T1000 (cell line): ENCODE data around the gene ZNF408.
"Not testable (repeated sequence)": the region's sequence is repeated elsewhere in the genome, so short reads cannot be mapped to it uniquely, and the experiment has no call there.

Source experiments
- DNase-seq: peaks from one replicate; lab custom pipeline; 2025; ENCODE audit warnings: mixed read lengths; lab: John Stamatoyannopoulos, UW

ZNF408 gene

DNA sequence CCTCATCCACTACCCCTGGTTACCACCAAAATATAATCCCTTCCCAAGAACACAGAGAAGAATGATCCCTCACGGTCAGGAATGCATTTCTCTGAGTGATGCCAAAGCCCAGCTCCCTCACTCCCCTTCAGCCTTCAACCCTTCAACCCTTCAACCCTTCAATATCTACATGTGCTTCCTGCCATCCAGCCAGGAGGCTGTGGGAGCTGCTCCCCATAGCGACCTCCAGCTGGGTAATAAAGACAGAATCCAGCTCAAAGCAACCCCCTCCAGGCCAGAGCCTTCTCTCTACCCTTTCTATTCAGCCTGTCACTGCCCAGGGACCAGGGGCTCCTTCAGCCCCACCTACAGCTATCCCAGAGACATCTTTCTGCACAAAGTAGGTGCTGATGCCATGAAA is 3.1 kb upstream of the ZNF408 start:
- no peak for DNase-seq

DNA sequence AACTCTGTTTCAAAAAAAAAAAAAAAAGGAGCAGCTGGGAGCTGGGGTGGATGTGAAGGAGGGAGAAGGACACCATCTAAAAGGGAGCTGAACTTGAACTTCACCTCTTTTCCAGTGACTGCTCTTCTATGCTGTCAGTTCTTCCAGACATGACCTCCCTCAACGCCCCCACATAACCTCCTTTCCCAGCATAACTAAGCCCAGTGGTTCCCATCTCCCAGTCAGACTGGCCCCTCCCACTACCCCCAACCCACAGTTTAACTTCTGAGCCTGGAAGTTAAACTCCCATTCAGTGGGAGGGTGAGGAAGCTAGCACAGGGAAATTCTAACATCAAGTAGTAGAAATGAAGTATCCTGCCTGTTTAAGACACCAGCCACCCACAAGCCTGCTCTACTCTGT is 2.2 kb upstream of the ZNF408 start:
- DNase-seq = no peak

DNA sequence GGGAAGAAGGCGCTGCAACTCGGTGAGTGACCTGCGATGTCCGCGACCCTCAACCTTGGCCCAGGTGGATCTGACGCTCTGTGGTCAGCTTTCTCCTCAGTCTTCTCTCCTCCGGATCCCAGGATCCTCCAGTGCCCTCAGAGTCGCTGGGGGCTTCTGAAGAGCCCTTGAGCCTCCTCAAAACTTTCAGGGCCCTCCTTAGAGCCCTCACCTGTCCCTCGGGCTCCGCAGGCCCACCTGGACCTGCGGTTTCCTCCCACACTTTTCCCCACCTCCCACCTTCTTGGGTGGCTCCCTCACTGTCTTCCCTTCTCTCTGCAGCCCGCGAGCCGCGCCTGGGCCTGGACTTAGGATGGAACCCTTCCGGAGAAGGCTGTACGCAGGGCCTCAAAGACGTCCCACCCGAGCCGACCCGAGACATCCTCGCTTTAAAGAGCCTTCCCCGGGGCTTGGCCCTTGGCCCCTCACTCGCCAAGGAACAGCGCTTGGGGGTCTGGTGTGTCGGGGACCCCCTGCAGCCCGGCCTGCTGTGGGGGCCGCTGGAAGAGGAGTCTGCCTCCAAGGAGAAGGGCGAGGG is 335 bp downstream of the ZNF408 start:
- no peak for DNase-seq

DNA sequence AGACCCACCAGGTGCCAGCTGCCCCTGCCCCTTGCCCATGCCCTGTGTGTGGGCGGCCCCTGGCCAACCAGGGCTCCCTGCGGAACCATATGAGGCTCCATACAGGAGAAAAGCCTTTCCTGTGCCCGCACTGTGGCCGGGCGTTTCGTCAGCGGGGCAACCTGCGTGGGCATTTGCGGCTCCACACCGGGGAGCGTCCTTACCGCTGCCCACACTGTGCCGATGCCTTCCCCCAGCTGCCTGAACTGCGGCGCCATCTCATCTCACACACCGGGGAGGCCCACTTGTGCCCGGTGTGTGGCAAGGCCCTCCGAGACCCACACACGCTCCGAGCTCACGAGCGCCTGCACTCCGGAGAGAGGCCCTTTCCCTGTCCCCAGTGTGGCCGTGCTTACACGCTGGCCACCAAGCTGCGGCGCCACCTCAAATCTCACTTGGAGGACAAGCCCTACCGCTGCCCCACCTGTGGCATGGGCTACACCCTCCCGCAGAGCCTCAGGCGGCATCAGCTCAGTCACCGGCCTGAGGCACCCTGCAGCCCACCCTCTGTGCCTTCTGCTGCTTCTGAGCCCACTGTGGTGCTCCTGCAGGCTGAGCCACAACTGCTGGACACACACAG is 4.3 kb downstream of the ZNF408 start:
- DNase-seq = no peak

DNA sequence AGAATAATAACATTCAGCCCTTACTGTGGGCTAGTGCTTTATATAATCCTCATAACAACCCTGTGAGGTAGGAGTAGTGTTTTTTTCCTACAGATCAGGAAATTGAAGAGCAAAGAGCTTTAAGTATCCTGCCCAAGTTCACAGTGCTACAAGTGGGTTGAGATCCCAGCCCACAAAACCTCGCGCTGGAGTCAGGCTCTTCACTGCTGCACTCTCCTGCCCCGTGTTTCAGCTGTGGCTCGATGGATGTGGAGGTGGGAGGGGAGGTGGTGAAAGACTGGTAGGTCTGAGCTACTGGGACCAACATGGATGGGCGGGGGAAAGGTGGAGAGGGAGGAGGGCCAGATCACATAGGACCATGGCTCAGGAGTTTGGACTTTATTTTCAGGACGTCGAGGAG is 6.1 kb downstream of the ZNF408 start:
- DNase-seq = no peak

DNA sequence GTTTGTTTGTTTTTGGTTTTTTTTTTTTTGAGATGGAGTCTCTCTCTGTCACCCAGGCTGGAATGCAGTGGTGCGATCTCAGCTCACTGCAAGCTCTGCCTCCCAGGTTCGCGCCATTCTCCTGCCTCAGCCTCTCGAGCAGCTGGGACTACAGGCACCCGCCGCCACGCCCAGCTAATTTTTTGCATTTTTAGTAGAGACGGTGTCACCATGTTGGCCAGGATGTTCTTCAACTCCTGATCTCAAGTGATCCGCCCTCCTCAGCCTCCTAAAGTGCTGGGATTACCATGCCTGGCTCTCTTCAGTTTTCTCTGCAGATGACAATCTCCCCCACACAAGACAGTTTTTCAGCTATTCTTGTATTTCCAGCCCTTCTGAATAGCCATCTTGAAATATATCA is 8.5 kb downstream of the ZNF408 start:
- DNase-seq = not testable (repeated sequence)

DNA sequence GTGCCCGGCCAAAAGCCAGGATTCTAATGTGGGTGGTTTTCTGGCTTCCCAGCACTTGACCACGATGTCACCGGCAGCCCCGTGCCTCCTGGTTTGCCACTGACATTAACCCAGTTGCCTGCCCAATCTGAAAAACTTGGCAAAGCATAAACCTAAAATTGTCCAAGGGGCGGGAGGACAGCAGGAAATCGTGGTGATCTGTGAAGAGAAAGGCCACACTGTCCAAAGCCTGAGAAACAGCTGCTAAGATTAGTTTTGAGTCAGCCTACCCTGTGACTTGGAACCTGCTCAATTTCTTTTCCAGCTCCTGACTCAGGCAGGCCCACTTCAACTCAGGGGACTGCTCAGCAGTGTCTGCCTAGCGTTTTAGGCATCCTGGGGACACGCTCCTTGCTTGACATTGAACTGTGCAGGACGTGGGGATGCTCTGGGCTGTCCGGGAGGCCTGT is 10.0 kb downstream of the ZNF408 start:
- peak; percentile 12 for DNase-seq

DNA sequence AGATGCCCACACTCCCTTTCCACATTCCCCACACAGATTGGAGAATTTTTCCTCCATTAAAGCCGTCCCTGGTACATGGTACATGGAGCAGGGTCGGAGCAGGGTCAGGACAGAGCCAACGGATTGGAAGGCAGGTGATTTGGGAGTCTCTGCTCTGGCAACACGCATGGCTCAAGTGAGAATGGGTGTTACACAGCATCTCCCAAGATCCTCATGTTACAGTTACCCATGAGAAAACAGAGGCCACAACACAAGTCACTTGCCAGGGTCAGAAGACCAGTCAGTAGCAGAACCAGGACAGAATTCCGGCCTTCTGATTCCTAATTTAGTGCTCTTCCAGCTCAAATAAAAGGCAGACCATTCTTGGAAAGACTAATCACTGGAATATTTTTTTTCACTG is 10.5 kb downstream of the ZNF408 start:
- no peak for DNase-seq

DNA sequence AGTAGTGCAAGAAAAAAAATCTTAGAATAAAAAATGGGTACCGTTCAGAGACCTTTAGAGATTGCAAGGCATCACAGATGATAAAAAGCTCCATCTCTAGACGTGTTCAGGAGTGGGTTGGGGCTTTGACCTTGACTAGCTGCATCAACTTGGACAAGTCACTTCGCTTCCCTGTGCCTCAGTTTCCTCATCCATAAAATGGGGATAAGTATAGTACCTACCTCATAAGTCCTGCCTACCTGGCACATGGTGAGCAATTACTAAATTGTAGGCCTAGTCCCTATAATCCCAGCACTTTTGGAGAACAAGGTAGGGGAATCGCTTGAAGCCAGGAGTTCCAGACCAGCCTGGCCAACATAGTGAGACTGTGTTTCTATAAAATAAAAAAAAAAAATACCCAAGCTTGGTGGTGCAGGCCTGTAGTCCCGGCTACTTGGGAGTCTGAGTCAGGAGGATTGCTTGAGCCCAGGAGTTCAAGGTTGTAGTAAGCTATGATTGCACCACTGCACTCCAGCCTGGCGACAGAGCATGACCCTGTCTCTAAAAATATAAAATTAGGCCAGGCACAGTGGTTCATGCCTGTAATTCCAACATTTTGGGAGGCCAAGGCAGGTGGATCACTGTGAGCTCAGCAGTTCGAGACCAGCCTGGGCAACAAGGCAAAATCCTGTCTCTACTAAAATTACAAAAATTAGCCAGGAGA is 12.2 kb downstream of the ZNF408 start:
- DNase-seq = no peak

DNA sequence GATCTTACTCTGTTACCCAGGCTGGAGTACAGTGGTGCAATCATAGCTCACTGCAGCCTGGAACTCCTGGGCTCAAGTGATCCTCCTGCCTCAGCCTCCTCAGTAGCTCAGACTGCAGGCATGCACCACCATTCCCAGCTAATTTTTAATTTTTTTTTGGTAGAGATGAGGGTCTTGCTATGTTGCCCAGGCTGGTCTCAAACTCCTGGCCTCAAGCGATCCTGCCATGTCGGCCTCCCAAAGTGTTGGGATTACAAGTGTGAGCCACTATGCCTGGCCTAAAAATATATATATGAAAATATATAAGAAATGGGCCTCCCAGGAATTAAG is 17.0 kb downstream of the ZNF408 start:
- not testable (repeated sequence) for DNase-seq

DNA sequence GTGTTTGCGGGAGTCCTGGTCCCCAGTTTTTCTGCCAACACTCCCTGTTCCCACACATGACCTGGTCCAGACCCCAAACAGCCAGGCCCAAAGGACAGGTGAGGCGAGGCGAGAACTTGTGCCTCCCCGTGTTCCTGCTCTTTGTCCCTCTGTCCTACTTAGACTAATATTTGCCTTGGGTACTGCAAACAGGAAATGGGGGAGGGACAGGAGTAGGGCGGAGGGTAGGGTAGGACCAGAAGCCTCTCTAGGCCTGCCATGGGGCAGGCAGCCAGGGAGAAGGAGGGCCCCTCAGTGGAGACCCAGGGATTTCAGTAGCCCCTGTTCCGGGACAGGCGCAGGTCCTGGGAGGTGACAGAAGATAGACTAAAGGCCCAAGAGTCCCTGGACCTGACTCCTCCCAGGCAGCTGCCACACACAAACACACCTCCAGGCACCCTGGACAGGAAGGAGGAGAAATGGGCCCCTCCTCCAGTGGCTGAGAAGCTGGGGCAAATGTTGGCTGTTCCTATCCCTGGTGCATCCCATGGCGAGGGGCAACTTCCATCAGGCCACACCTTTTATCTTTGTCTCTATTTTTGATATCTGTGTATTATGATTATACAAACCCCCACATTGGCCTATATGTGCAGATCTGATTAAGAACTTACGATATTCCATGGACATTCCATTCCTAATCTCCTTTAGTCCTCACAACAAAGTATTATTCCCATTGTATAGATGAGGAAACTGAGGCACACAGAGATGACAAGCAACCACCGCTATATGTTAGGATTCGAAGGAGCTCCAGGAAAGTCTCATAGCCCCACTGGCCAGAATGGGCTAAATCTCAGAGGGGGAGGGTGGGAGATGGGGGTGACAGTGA is 17.6 kb downstream of the ZNF408 start:
- DNase-seq = no peak

DNA sequence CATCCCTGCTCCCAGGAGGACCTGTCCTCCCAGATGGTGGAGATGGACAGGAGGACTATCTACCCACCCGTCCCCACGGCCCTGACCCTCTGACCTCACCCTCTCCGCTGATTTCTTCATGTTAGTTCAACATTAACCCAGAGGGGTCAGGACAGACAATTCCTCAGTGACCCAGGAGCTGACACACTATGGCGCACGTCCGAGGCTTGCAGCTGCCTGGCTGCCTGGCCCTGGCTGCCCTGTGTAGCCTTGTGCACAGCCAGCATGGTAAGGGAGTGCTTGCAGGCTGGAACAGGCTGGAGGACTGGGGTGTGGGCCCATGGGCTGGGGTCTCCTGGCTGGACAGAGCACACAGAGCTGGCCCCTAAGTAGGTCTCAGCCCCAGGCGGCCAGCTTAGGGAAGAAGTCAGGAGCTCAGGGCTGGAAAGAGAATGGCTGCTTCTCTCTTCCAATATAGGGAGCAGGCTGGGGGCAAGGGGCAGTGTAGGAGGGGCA is 18.3 kb downstream of the ZNF408 start, which contains the start of gene F2:
Gene F2 (plus strand): TSS at position 166 of the 495 bp plus-strand sequence. CDS start 23 bp downstream, at position 189.
- no peak for DNase-seq

DNA sequence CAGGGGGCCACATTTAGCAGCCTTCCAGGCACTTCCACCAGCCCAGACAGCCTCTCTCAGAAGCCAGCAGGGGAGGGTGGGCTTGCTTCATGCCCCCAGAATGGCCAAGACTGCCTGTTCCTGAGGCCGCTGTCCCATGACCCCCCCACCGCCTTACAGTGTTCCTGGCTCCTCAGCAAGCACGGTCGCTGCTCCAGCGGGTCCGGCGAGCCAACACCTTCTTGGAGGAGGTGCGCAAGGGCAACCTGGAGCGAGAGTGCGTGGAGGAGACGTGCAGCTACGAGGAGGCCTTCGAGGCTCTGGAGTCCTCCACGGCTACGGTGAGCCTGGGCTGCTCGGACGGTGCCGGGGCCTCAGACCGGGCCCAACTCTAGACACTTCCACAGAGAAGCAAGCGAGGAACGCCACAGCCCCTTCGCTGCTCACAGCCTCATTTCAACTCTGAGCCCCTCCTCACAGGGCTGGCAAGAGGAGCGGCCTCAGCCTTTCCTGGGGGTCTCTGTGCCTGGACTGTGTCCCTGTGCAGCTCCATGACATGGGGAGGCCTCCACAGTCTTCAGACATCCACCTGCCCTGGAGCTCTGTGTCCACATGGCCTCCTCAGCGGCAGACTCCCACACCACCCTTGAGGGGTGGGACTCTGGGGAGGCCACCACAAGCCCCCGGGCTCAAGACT is 18.9 kb downstream of the ZNF408 start:
- DNase-seq = no peak

DNA sequence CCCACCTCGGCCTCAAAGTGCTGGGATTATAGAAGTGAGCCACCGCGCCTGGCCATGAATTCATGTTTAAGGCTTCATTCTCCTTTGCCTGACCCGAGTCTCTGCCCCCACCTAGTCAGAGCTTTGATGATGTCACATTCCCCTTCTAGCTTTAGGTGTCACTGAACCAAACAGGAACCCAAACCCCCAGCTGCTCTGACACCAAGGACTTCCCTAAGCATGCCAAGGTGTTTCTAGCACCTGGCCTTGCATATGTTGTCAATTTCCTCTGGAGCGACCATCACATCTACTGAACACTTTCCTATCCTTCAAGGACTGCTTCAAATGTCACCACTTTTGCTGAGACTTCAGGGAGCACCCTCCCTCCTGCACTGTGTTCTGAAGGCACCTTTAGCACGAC is 20.5 kb downstream of the ZNF408 start:
- no peak for DNase-seq

DNA sequence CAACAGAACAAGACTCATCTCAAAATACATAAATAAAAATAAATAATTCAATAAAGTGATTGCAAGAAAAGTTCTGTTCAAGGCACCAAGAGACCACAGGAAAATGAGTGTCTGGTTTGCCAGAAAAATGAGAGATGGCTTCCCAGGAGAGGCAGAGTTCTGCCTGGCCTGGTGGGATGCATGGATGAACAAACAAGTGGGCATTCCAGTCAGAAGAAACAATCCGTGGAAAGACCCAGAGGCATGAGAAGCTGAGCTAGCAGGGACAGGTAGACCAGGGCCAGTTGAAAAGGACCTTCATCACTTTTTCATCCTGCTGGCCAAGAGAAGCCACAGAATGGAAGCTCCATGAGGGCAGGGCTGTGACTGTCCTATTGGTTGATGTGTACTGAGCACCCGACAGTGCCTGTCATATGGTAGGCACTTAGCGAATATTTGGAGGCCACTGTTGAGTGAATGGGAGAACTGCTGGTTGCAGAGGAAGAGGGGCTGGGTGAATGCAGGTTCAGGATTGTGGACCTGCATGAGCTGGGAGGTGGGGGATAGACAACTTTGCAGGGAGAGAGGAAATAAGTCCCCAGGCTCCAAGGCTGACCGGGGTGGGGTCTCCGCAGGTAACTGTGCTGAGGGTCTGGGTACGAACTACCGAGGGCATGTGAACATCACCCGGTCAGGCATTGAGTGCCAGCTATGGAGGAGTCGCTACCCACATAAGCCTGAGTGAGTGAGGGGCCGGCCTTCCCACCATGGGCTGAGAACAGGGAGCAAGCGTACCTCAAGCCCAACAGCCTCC is 21.9 kb downstream of the ZNF408 start:
- DNase-seq = no peak

DNA sequence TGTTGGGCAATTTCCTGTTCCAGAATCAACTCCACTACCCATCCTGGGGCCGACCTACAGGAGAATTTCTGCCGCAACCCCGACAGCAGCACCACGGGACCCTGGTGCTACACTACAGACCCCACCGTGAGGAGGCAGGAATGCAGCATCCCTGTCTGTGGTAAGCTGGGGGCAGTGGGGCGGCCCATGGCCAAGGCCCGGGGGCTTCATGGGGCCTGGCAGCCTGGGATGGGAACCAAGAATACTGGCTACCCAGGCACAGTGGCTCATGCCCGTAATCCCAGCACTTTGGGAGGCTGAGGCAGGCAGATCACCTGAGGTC is 22.5 kb downstream of the ZNF408 start:
- DNase-seq = no peak

DNA sequence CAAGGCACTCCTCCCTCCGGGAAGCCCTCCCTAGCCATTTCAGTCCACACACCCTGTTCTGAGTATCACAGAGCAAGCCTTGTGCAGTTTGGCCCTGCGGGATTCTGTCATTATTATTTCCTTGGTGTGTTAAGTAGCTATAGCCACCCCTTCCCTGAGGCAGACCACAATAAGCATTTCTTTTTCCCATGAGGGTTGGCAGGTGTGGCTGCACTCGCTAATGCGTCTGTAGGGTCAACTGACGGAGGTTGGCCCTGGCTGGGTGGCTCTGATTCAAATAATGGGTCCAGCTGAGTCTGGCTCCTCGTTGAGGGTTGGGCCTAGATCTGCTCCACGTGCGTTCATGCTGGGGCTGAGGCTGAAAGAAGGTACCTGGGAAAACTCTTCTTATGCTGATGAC is 23.3 kb downstream of the ZNF408 start:
- no peak for DNase-seq

DNA sequence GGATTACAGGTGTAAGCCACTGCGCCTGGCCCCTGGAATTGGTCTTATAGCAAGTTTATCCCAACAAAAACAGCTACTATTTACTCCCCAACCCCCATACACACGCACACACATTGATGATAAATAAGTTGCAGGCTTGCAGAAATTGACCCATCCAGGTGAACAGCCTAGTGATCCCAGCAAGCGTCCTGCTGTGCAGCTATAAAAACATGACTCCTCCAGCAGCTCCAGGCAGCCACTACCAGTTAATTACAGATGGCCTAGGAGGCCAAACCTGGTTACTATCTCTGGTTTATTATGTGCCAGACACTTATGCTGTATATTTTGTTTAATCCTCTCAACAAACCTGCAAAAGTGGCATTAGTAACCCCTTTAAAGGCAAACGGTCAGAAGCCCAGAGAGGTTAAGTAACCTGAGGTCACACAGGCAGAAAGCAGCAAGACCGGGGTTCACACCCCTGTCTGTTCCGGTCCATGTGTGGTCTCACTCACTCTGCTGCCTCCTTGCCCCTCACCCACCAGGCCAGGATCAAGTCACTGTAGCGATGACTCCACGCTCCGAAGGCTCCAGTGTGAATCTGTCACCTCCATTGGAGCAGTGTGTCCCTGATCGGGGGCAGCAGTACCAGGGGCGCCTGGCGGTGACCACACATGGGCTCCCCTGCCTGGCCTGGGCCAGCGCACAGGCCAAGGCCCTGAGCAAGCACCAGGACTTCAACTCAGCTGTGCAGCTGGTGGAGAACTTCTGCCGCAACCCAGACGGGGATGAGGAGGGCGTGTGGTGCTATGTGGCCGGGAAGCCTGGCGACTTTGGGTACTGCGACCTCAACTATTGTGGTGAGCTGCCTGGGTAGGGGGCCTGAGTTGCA is 24.7 kb downstream of the ZNF408 start:
- no peak for DNase-seq

DNA sequence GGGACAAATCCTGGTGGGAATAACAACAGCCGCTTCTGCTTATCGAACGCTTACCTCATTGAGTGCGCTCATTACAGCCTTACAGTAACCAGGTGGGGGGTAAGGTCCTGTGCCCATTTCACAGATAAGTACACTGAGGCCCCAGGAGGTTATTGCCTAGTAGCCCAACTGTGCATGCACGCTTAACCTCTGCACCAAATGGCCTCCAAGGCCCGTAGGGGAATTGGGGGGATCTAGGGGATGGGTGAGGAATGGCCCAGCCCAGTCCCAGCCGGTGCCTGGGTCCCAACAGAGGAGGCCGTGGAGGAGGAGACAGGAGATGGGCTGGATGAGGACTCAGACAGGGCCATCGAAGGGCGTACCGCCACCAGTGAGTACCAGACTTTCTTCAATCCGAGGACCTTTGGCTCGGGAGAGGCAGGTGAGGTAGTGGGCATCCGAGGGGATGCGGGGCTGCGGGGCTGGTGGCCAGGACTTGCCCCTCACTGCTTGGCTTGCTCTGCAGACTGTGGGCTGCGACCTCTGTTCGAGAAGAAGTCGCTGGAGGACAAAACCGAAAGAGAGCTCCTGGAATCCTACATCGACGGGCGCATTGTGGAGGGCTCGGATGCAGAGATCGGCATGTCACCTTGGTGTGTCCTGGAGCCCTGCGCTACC is 25.5 kb downstream of the ZNF408 start:
- DNase-seq = no peak
